IPS DF 6.9 (cell line): ENCODE measurements around the gene TRPM3.
A peak's percentile ranks its signal among the peaks of the same experiment; 100 is the strongest.

Experiments used
- DNase-seq: peaks from one replicate; pipeline ENCODE4 v3.0.0-alpha.2; 2013; ENCODE audit warnings: low read depth, low spot score
- H3K27ac ChIP-seq: one replicate; pipeline ENCODE4 v1.5.1; 2013; ENCODE audit warnings: low read length, control low read depth
- H3K27me3 ChIP-seq: 2 replicates; pipeline ENCODE4 v1.6.1; 2013; ENCODE audit warnings: mild to moderate bottlenecking, low read length; ENCODE audit not compliant: control insufficient read depth, insufficient read depth
- H3K36me3 ChIP-seq: 2 replicates; pipeline ENCODE4 v1.6.1; 2013; ENCODE audit warnings: low read length; ENCODE audit not compliant: control insufficient read depth, insufficient read depth
- H3K4me1 ChIP-seq: 2 replicates; pipeline ENCODE4 v1.6.1; 2013; ENCODE audit warnings: low read length; ENCODE audit not compliant: control insufficient read depth, insufficient read depth
- H3K4me3 ChIP-seq: 2 replicates; pipeline ENCODE4 v1.5.1; 2013; ENCODE audit warnings: mild to moderate bottlenecking, low read length
- H3K9me3 ChIP-seq: 2 replicates; pipeline ENCODE4 v1.6.1; 2013; ENCODE audit warnings: low read length, inconsistent platforms; ENCODE audit not compliant: control insufficient read depth, insufficient read depth
- WGBS: extraction: QIAGEN DNeasy Blood & Tissue Kit; methylation state at CpG from one replicate; pipeline ENCODE4 v1.1.7; 2013; ENCODE audit warnings: mixed read lengths, missing lambda C conversion rate; ENCODE audit not compliant: insufficient read length, insufficient coverage; 5-methylcytosine and 5-hydroxymethylcytosine counted together

The TRPM3 gene

DNA sequence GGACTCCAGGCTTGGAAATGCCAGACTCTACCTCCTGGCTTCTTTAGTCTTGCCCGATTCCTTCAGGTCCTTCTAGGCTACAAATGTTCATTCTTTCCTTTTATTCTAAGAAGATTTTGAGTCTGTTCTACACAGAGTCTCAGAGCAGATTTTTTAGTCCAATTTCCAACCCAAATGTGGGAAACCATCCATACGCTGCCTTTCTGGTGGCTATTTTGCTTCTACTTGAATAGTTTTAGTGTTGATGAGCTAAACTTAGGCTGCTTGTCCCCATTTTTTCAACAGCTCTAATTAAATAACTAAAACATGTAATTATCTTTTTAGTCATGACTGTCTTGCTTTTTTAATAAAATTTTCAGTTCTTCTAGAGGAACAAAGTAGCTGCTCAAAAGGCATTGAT, 594.5 kb downstream of the TRPM3 start:
- Histone ChIP-seq H3K4me1 (no peaks in the 10 kb centered on the region), H3K27me3 (no peaks in the 10 kb centered on the region), H3K27ac (no peak overlapping the region), H3K36me3 (no peaks in the 10 kb centered on the region), H3K9me3 (no peaks in the 10 kb centered on the region), H3K4me3 (no peak overlapping the region)
- WGBS, result no CpG with 5 or more reads among the region's 2 CpGs
- DNase-seq, result no peak

DNA sequence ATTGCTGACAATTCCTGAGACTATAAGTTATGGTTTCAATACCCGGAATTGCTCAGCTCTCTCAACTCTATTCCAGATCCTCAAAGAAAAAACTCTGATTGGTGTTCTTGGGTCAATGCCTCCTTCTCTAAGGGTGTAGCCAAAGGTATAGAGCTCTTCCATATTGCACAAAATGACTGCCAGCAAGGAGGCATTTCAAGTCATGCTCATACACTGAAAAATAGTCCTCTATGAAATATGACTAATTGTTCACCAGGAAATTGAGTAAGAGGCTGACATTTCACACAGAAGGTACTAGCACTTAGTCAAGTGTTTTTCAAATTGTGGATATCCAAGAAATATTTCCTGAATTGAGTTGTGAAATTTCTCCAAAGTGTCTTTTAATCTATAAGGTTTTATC, 595.9 kb downstream of the TRPM3 start:
- Histone ChIP-seq H3K27ac (no peak overlapping the region), H3K4me1 (no peaks in the 10 kb centered on the region), H3K4me3 (no peak overlapping the region), H3K9me3 (no peaks in the 10 kb centered on the region), H3K27me3 (no peaks in the 10 kb centered on the region), H3K36me3 (no peaks in the 10 kb centered on the region)
- no peak for DNase-seq
- no CpG with 5 or more reads among the region's 1 CpG for WGBS

DNA sequence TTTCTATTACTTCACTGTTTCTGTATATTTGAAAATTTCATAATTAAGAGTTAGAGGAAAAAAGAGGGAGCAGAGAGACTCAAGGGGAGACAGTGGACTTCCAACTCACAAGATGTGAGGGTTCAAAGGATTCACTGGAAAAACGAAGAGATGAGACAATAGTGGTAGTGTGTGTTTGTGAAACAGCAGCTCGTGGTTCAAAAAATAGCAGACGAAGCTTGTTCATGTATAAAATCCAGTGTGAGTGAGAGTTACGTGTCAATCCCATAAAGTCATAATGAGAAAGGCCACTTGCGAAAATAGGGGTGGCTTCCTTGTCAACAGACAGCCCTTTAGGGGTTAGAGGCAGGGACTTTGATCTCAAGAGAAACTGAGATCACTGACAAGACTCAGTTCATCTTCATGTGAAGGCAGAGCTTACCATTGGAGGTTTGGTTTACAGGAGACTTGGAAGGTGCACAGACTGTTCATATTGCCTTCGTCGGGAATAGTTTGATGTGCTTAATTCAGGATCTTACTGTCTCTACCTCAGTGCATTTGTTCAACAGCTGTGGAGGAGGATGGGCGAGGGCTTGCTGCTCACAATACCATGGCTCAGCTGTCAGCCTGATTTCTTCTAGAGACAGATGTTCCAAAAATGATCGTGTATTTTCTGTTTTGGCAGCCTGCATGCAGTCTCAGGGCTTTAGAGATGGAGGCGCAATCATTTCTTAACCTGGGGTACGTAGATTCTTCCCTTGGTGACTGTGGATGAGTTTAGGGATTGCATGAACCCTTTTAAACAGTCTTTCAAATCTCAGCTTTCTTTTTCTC, 601.3 kb downstream of the TRPM3 start:
- H3K27me3 ChIP-seq, result no peaks in the 10 kb centered on the region
- no peak overlapping the region for H3K4me3 ChIP-seq
- H3K27ac ChIP-seq, result no peak overlapping the region
- no peaks in the 10 kb centered on the region for H3K36me3 ChIP-seq
- WGBS, result no CpG with 5 or more reads among the region's 11 CpGs
- no peaks in the 10 kb centered on the region for H3K9me3 ChIP-seq
- DNase-seq, result no peak
- H3K4me1 ChIP-seq, result no peaks in the 10 kb centered on the region

DNA sequence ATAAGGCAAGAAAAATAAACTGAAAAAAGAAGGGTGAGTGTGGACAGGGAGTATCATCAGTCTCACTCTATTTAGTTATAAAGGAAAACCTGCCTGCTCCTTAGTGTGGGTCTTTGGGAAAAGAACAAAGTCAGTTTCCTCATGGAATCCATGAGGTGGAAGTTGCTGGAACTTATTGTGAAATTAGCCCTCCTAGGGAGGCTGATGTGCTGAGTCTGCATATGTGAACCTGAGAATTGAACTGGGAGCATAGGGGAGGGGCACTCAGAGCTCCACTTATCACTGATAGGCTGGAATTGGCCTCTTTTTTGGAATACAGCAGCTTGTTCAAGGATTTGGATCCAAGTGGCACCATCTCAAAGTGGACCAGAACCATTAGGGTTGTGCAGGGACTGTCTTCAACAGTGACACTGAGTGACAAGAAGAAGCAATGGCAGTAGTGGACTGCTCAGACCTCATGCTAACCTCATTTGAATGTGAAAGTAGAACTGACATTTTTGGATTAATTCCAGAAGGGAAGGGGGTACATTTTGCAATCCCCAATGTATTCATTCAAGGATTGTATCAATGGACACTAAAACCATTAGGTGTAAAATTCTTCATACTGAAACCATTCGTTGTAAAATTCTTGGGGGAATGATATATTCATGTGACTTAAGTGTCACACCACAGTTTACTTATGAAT, 603.4 kb downstream of the TRPM3 start:
- no peak for DNase-seq
- no CpG with 5 or more reads among the region's 1 CpG for WGBS
- Histone ChIP-seq H3K4me3 (no peak overlapping the region), H3K27ac (no peak overlapping the region), H3K9me3 (no peaks in the 10 kb centered on the region), H3K4me1 (no peaks in the 10 kb centered on the region), H3K36me3 (no peaks in the 10 kb centered on the region), H3K27me3 (no peaks in the 10 kb centered on the region)

DNA sequence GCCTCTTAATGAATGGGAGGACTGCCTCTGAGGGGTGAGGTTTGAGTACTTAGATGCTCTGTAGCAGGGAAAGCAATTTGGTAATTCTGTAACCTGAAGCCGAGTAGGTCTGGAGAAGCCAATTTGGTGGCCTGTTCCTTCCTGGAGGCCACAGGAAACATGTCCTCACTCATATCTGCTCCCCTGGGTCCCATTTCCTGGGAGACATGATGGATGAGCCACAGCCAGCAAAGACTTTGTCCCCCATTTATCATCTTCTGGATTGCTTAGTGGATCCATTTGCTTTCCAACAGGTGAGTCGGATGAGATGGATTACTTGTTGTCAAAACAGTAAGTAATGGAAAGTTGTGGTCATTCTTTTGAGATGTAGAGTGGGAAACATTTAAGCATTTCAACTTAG, 607.1 kb downstream of the TRPM3 start:
- no peak for DNase-seq
- no peaks in the 10 kb centered on the region for H3K9me3 ChIP-seq
- WGBS, result no CpG with 5 or more reads among the region's 2 CpGs

DNA sequence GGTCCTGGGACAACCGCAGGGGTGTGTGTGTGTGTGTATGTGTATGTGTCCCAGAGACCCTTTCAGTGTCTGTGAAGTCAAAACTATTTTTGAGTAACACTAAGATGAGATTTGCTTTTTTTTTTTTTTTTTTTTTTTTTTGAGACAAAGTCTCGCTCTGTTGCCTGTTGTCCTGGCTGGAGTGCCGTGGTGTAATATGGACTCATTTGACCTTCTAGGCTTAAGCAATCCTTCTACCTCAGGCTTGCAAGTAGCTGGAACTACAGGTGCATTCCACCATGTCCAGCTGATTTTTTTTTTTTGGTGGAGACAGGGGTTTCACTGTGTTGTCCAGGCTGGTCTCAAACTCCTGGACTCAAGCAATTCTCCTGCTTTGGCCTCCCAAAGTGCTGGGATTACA, 609.6 kb downstream of the TRPM3 start:
- no peak for DNase-seq
- Histone ChIP-seq H3K27ac (no peak overlapping the region), H3K4me3 (no peak overlapping the region), H3K4me1 (no peaks in the 10 kb centered on the region), H3K36me3 (no peaks in the 10 kb centered on the region), H3K27me3 (no peaks in the 10 kb centered on the region), H3K9me3 (no peaks in the 10 kb centered on the region)
- no CpG with 5 or more reads among the region's 3 CpGs for WGBS

More for the DNA sequence above, 607.1 kb downstream of the TRPM3 start:
- no peak overlapping the region for H3K4me3 ChIP-seq
- no peaks in the 10 kb centered on the region for H3K27me3 ChIP-seq
- H3K4me1 ChIP-seq, result no peaks in the 10 kb centered on the region
- no peaks in the 10 kb centered on the region for H3K36me3 ChIP-seq
- no peak overlapping the region for H3K27ac ChIP-seq

DNA sequence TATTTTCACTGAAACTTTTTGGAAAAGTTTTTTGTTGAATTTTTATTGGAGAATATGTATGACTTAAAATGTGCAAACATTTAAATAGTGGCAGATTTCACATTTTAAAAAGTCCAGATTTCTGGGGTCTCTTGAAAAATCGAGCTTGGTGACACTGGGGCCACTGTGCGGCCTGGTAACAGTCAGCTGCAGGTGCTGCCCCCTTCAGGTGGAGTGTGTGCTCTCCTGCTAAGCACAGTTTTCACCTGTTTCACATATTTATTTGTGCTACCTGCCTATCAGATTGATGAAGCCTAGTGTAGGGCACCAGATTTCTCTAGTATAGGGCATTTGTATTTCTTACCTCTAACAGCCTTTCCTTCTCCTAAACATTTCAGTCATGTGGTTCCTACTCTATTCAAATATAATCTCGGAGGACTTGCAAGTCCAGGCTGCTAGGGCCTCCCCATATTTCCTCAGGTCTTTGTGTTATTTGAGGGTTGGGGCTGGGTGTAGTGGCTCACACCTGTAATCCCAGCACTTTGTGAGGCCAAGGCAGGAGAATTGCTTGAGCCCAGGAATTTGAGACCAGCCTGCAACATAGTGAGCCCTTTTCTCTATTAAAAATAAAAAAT, 611.2 kb downstream of the TRPM3 start:
- no peak overlapping the region for H3K4me3 ChIP-seq
- H3K27me3 ChIP-seq, result no peaks in the 10 kb centered on the region
- DNase-seq, result peak; percentile 20
- no peaks in the 10 kb centered on the region for H3K9me3 ChIP-seq
- H3K36me3 ChIP-seq, result no peaks in the 10 kb centered on the region
- no peak overlapping the region for H3K27ac ChIP-seq
- no peaks in the 10 kb centered on the region for H3K4me1 ChIP-seq
- WGBS, result no CpG with 5 or more reads among the region's 3 CpGs

DNA sequence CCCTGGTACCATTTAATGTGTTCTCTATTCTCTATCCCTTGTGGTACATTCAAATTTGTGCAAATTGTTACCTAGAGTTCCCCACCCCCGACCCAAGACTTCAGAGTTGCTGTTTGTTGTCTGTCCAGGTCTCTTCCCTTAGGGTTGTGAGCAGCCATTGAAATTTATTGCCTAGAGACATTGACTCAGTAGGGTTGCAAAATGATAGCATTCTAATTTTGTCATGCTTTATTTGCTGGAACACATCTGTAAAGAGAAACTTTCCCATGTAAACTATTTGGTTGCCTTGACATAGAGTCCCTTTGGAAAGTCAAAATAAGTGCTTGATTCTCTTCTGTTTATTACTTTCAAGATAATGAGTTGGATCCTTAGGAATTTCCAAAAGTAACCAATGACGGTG, 615.3 kb downstream of the TRPM3 start:
- DNase-seq, result no peak
- no peak overlapping the region for H3K4me3 ChIP-seq
- H3K9me3 ChIP-seq, result no peaks in the 10 kb centered on the region
- WGBS, result no CpG with 5 or more reads among the region's 2 CpGs
- no peaks in the 10 kb centered on the region for H3K4me1 ChIP-seq
- no peaks in the 10 kb centered on the region for H3K27me3 ChIP-seq
- H3K27ac ChIP-seq, result no peak overlapping the region
- no peaks in the 10 kb centered on the region for H3K36me3 ChIP-seq

DNA sequence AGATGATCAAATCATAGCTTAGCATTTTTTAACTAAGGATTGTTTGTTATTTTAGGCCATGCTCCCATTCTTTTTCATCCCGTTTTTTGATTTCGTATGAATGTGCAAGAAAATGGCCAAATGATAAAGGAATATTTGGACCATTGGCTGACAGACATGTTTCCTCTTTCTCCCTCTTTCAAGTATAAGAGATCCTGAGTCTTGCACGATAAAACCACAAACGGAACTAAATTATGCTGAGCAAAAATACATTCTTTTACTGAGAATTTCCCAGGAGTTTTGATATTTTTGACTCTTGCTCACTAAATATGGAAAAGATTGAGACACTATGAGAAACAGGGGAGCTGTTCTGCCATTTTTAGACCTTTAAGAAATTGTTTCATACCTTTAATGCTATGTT, 616.6 kb downstream of the TRPM3 start:
- Histone ChIP-seq H3K4me1 (no peaks in the 10 kb centered on the region), H3K27ac (no peak overlapping the region)
- DNase-seq, result no peak

DNA sequence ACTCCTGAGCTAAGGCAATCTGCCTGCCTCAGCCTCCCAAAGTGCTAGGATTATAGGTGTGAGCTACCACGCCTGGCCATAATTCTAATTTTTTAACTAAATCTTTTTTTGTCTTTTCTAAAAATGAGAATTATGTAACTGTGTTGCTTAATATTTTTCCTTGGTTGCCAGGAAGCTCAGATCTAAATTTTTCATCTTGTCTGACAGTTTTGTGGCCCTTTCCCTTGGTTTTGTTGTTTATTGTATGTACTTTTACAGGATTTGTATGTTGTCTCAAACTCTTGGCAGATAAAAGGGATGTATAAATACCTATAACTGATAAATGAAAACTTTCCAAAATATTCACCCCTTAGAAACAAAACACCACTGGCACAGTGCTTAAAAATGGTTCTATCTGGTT, 618.7 kb downstream of the TRPM3 start:
- no peaks in the 10 kb centered on the region for H3K27me3 ChIP-seq
- H3K4me1 ChIP-seq, result no peaks in the 10 kb centered on the region
- DNase-seq, result no peak
- H3K27ac ChIP-seq, result no peak overlapping the region
- H3K4me3 ChIP-seq, result no peak overlapping the region
- WGBS, result no CpG with 5 or more reads among the region's 1 CpG
- no peaks in the 10 kb centered on the region for H3K9me3 ChIP-seq
- no peaks in the 10 kb centered on the region for H3K36me3 ChIP-seq

More for the DNA sequence above, 616.6 kb downstream of the TRPM3 start:
- Histone ChIP-seq H3K36me3 (no peaks in the 10 kb centered on the region), H3K27me3 (no peaks in the 10 kb centered on the region), H3K9me3 (no peaks in the 10 kb centered on the region), H3K4me3 (no peak overlapping the region)
- WGBS, result no CpG with 5 or more reads among the region's 4 CpGs
